Panc1 (cell line): ENCODE results near the gene MYL2. TPM values are rescaled to one million over a fixed set of nuclear protein-coding genes. Genes with fewer than 3 reads are reported as not detected.

Experiments used
- ATAC-seq: fragments of 200-7000 bp; cut with Tn5 transposase; 2 replicates; pipeline ENCODE4 v1.9.1; 2020; ENCODE audit warnings: mild to moderate bottlenecking, moderate library complexity
- BruUV-seq: library from RNA; stranded (reverse); fragments of 400-500 nt; replicated peaks from 2 replicates; lab custom pipeline; 2021; lab: Mats Ljungman, UMichigan
- CTCF ChIA-PET: fragments of 300-600 bp; sonication (Branson Sonifier 250); formaldehyde crosslinking; loops from one replicate; lab custom pipeline; 2022; ENCODE audit warnings: antibody characterized with exemption; lab: Charles Lee
- POLR2A ChIA-PET: fragments of 300-600 bp; sonication (Branson Sonifier 250); formaldehyde crosslinking; loops from one replicate; lab custom pipeline; 2022; ENCODE audit warnings: antibody characterized with exemption; lab: Charles Lee
- DNase-seq: peaks from one replicate; pipeline ENCODE4 v3.0.0-alpha.2; 2010; ENCODE audit warnings: low read depth, low spot score
- H3K27ac ChIP-seq: 2 replicates; pipeline ENCODE4 v1.5.1; 2011; ENCODE audit warnings: mild to moderate bottlenecking, low read length, inconsistent platforms
- H3K27me3 ChIP-seq: fragments of 200-500 bp; sonication (Bioruptor generic); 2 replicates; pipeline ENCODE4 v1.6.0; 2014; ENCODE audit warnings: low read length, inconsistent platforms; ENCODE audit not compliant: control insufficient read depth, insufficient read depth
- H3K36me3 ChIP-seq: fragments of 200-500 bp; sonication (Bioruptor generic); 2 replicates; pipeline ENCODE4 v1.5.1; 2014; ENCODE audit warnings: inconsistent platforms, mild to moderate bottlenecking, low read length, moderate library complexity; ENCODE audit not compliant: control insufficient read depth, insufficient read depth
- H3K4me1 ChIP-seq: 2 replicates; pipeline ENCODE4 v1.5.1; 2011; ENCODE audit warnings: inconsistent platforms, mild to moderate bottlenecking, low read length, moderate library complexity; ENCODE audit not compliant: control insufficient read depth, insufficient read depth
- H3K4me3 ChIP-seq, 2 experiments: 2 replicates each; pipeline ENCODE4 v1.5.1; 2011 to 2012; ENCODE audit warnings: low read depth in 2 of 2, low read length in 2 of 2, mild to moderate bottlenecking in 2 of 2, inconsistent platforms in 1 of 2, moderate library complexity in 1 of 2
- H3K9me3 ChIP-seq: fragments of 200-500 bp; sonication (Bioruptor generic); 2 replicates; pipeline ENCODE4 v1.5.1; 2014; ENCODE audit warnings: low read depth, mild to moderate bottlenecking, inconsistent platforms, low read length, moderate library complexity; ENCODE audit not compliant: control insufficient read depth, insufficient read depth
- POLR2AphosphoS5 ChIP-seq: IDR thresholded peaks from 2 replicates; pipeline ENCODE4 v1.6.1; 2012; ENCODE audit warnings: mild to moderate bottlenecking, low read depth, low read length, moderate library complexity
- SIN3A ChIP-seq: IDR thresholded peaks from 2 replicates; pipeline ENCODE4 v1.6.1; 2012; ENCODE audit warnings: low read depth, mild to moderate bottlenecking, low read length, moderate library complexity, borderline replicate concordance; ENCODE audit not compliant: insufficient read depth
- TCF7L2 ChIP-seq: IDR thresholded peaks from 2 replicates; pipeline ENCODE4 v1.6.1; 2011; ENCODE audit warnings: mild to moderate bottlenecking, low read depth, low read length, inconsistent platforms
- in situ Hi-C: cut with HindIII; loops from 2 replicates; pipeline ENCODE4 v1.10.0; 2016; ENCODE audit warnings: low sequenced_read_pairs, low pct_unique_long_range_greater_than_20kb
- intact Hi-C: fragments of 100-400 bp; cut with micrococcal nuclease; formaldehyde crosslinking; loops from one replicate; pipeline ENCODE4 v1.10.0; 2022; ENCODE audit not compliant: unreplicated experiment
- total RNA-seq: library from RNA; stranded (reverse); gene quantifications from one replicate; pipeline ENCODE4 v1.2.1, GENCODE V29; 2021; ENCODE audit not compliant: unreplicated experiment
- TF ChIP-seq, protein P1 (sequence below), 2 experiments: IDR thresholded peaks; 2 replicates each; pipeline ENCODE4 v1.6.1; 2011 to 2012; ENCODE audit warnings: low read depth in 2 of 2, control low read depth in 1 of 2, low read length in 1 of 2, mild to moderate bottlenecking in 1 of 2, moderate library complexity in 1 of 2; ENCODE audit not compliant: insufficient read depth in 1 of 2
- TF ChIP-seq, protein P2 (sequence below): fragments of 450-650 bp; IDR thresholded peaks from 2 replicates; pipeline ENCODE4 v1.5.1; 2017; ENCODE audit warnings: mild to moderate bottlenecking

MYL2 gene
- total RNA-seq, 1 experiment from 2014 or later, result not detected

DNA sequence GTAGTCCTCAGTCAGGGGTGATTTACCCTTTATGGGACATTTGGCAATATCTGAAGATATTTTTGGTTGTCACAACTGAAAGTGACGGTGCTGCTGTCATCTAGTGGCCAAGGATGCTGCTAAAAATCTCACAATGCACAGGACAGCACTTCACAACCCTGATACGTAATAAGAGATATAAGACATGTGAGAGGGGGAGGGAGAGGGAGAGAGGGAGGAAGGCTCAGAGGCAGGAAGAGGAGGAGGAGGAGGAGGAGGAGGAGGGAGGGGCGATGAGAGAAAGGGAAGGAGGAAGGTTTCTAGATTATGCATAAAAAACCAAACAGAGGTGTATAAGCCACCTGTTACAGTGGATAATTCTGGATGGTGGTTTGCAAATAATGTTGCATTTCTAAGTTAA, 14.3 kb downstream of the MYL2 start:
- ATAC-seq (no peak), DNase-seq (no peak)
- TF ChIP-seq, protein P1, sequence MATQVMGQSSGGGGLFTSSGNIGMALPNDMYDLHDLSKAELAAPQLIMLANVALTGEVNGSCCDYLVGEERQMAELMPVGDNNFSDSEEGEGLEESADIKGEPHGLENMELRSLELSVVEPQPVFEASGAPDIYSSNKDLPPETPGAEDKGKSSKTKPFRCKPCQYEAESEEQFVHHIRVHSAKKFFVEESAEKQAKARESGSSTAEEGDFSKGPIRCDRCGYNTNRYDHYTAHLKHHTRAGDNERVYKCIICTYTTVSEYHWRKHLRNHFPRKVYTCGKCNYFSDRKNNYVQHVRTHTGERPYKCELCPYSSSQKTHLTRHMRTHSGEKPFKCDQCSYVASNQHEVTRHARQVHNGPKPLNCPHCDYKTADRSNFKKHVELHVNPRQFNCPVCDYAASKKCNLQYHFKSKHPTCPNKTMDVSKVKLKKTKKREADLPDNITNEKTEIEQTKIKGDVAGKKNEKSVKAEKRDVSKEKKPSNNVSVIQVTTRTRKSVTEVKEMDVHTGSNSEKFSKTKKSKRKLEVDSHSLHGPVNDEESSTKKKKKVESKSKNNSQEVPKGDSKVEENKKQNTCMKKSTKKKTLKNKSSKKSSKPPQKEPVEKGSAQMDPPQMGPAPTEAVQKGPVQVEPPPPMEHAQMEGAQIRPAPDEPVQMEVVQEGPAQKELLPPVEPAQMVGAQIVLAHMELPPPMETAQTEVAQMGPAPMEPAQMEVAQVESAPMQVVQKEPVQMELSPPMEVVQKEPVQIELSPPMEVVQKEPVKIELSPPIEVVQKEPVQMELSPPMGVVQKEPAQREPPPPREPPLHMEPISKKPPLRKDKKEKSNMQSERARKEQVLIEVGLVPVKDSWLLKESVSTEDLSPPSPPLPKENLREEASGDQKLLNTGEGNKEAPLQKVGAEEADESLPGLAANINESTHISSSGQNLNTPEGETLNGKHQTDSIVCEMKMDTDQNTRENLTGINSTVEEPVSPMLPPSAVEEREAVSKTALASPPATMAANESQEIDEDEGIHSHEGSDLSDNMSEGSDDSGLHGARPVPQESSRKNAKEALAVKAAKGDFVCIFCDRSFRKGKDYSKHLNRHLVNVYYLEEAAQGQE (IDR thresholded peaks at IDR 0.05; ENCODE audit: insufficient read depth in 1 of 2, low read depth in 2 of 2, low read length in 1 of 2), result no peak
- Histone ChIP-seq H3K27me3 (no peaks in the 10 kb centered on the region), H3K36me3 (no peaks in the 10 kb centered on the region), H3K27ac (no peak overlapping the region), H3K4me1 (no peaks in the 10 kb centered on the region), H3K9me3 (no peaks in the 10 kb centered on the region), H3K4me3 (no peak overlapping the region)
- BruUV-seq, result no TSS peak
- intact Hi-C loops (no loop called here), in situ Hi-C loops (no loop called here)
- ChIA-PET POLR2A (no interaction called here), CTCF (no interaction called here)

DNA sequence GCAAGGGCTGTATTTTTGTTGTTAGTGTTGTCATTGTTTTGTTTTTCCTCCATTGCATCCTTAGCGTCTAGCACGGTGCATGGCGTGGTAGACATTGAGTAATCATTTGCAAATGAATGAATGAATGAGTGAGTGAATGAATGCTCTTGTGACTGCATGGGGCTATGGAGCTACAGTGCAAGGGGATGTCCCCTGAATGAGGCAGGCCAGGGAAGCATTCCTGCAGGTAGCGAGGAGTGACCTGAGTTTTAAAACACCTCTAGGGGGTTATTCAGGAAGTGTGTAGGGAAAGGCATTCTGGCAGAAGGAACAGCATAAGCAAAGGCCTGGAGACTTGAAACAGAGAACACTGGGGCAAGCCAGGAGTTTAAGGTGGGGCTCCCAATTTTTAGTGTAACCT, 16.9 kb downstream of the MYL2 start:
- Histone ChIP-seq H3K9me3 (no peaks in the 10 kb centered on the region), H3K4me1 (no peaks in the 10 kb centered on the region), H3K27me3 (no peaks in the 10 kb centered on the region), H3K27ac (no peak overlapping the region), H3K4me3 (no peak overlapping the region), H3K36me3 (no peaks in the 10 kb centered on the region)
- DNase-seq (no peak), ATAC-seq (no peak)
- intact Hi-C loops, result no loop called here
- in situ Hi-C loops, result no loop called here
- ChIA-PET CTCF (no interaction called here), POLR2A (no interaction called here)
- no TSS peak for BruUV-seq
- no peak for TF ChIP-seq SIN3A
- TF ChIP-seq TCF7L2, result no peak
- TF ChIP-seq, protein P2, sequence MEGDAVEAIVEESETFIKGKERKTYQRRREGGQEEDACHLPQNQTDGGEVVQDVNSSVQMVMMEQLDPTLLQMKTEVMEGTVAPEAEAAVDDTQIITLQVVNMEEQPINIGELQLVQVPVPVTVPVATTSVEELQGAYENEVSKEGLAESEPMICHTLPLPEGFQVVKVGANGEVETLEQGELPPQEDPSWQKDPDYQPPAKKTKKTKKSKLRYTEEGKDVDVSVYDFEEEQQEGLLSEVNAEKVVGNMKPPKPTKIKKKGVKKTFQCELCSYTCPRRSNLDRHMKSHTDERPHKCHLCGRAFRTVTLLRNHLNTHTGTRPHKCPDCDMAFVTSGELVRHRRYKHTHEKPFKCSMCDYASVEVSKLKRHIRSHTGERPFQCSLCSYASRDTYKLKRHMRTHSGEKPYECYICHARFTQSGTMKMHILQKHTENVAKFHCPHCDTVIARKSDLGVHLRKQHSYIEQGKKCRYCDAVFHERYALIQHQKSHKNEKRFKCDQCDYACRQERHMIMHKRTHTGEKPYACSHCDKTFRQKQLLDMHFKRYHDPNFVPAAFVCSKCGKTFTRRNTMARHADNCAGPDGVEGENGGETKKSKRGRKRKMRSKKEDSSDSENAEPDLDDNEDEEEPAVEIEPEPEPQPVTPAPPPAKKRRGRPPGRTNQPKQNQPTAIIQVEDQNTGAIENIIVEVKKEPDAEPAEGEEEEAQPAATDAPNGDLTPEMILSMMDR, result no peak
- TF ChIP-seq POLR2AphosphoS5, result no peak
- TF ChIP-seq, protein P1 (IDR thresholded peaks at IDR 0.05; ENCODE audit: insufficient read depth in 1 of 2, low read depth in 2 of 2, low read length in 1 of 2), result no peak
